Natural killer cell (primary cell): ENCODE data around the gene TMEM208. TPM values are rescaled to one million over a fixed set of nuclear protein-coding genes. Genes with fewer than 3 reads are reported as not detected.

Source experiments
- ATAC-seq, 3 donors: fragments of 150-1000 bp in 2 of 3; fragments of 200-7000 bp in 1 of 3; cut with Tn5 transposase; 1 replicate in 1 of 3; 2 replicates in 2 of 3; pipeline ENCODE4 v1.10.0; 2021; ENCODE audit warnings: mild to moderate bottlenecking in 2 of 3, moderate library complexity in 2 of 3
- DNase-seq, 2 donors: peaks; one replicate each; pipeline versions ENCODE4 v3.0.0 to v3.0.0-alpha.2; 2013 to 2021; ENCODE audit warnings: mixed read lengths in 1 of 2
- H3K27ac ChIP-seq: one replicate; pipeline ENCODE4 v1.5.1; 2013; ENCODE audit warnings: mild to moderate bottlenecking, low read length
- H3K27me3 ChIP-seq: one replicate; pipeline ENCODE4 v1.6.1; 2013; ENCODE audit warnings: low read length; ENCODE audit not compliant: control insufficient read depth, insufficient read depth
- H3K36me3 ChIP-seq: one replicate; pipeline ENCODE4 v1.6.1; 2013; ENCODE audit warnings: low read length; ENCODE audit not compliant: control insufficient read depth, insufficient read depth
- H3K4me1 ChIP-seq: one replicate; pipeline ENCODE4 v1.6.1; 2013; ENCODE audit warnings: low read length; ENCODE audit not compliant: control insufficient read depth, insufficient read depth
- H3K4me3 ChIP-seq: one replicate; pipeline ENCODE4 v1.5.1; 2013; ENCODE audit warnings: low read length
- H3K9me3 ChIP-seq: one replicate; pipeline ENCODE4 v1.6.1; 2013; ENCODE audit warnings: low read length; ENCODE audit not compliant: control insufficient read depth, insufficient read depth
- H3K27ac Mint-ChIP-seq, 2 donors: one replicate each; pipeline ENCODE4 v1.8.0; 2022; ENCODE audit warnings: mild to moderate bottlenecking in 2 of 2, mixed read lengths in 2 of 2, moderate library complexity in 1 of 2
- H3K27me3 Mint-ChIP-seq, 2 donors: one replicate each; pipeline ENCODE4 v1.8.0; 2022; ENCODE audit warnings: low read depth in 2 of 2, mixed read lengths in 2 of 2
- H3K36me3 Mint-ChIP-seq: one replicate; pipeline ENCODE4 v1.8.0; 2022; ENCODE audit warnings: mixed read lengths
- H3K4me1 Mint-ChIP-seq, 2 donors: one replicate each; pipeline ENCODE4 v1.8.0; 2022; ENCODE audit warnings: mixed read lengths in 2 of 2
- H3K4me3 Mint-ChIP-seq: one replicate; pipeline ENCODE4 v1.8.0; 2022; ENCODE audit warnings: mild to moderate bottlenecking, moderate library complexity, mixed read lengths
- H3K9me3 Mint-ChIP-seq, 2 donors: one replicate each; pipeline ENCODE4 v1.8.0; 2022; ENCODE audit warnings: mixed read lengths in 2 of 2
- WGBS: methylation state at CpG from one replicate; pipeline ENCODE4 v1.1.7; 2013; ENCODE audit warnings: missing lambda C conversion rate; ENCODE audit not compliant: insufficient coverage; 5-methylcytosine and 5-hydroxymethylcytosine counted together
- intact Hi-C: fragments of 100-400 bp; cut with micrococcal nuclease; formaldehyde crosslinking; loops from one replicate; pipeline ENCODE4 v1.14.2; 2022
- total RNA-seq, 4 donors: library from RNA; stranded (reverse); fragments of 120-200 nt in 1 of 4; gene quantifications; one replicate each; pipeline versions ENCODE4 v1.2.3 to v1.2.4, GENCODE V29; 2013 to 2022
- TF ChIP-seq, protein P1 (sequence below): fragments of 200-600 bp; IDR thresholded peaks from one replicate; pipeline ENCODE4 v1.8.0; 2022; ENCODE audit warnings: antibody characterized with exemption

Gene TMEM208
- total RNA-seq, 3 donors from 2014 or later (not counting 1 experiment from before 2014, with no cell fraction given): 34.5 to 39.2 (median 36.7) TPM

DNA sequence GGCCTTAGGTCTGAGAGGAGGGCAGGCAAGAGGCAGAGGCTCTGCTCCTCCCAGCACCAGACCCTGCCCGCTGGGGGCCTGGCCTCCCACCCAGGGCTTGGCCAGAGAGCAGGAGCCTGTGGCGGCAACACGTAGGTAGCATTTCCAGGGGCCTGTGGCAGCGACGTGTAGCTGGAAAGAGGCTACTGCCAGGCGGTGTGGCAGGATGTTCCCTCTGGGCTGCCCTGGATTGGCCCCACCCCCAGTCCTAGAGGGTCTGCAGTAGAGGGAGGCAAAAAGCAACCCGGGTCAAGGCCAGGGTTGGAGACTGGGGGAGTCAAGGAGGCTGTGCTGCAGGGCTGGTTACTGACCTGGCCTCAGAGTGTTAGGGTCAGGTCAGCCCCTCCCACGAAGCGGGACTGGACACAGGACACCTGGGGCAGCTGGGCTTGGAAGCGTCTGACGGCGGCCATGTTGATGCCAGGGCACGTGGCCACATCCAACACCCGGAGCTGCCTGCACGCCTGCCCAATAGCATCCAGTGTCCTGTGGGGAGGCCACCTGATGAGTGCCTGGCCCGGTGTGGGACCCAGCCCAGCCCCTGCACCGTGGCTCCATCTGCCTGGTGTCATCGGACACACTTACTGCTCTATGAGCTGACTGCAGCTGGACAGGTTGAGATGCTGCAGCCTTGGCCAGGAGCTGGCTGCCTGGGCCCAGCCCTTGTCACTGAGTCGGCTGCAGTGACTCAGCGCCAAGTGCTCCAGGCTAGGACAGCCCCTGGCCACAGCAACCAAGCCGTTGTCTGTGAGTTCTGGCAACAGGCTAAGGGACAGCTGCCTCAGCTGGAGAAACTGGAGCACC is 19.5 kb upstream of the TMEM208 start:
- Mint-ChIP-seq H3K36me3 (no peaks in the 10 kb centered on the region), H3K4me1 (peaks cover 4 to 15% of the 10 kb centered on the region in 2 donors), H3K27ac (no peak overlapping the region), H3K9me3 (no peaks in the 10 kb centered on the region), H3K27me3 (no peaks in the 10 kb centered on the region), H3K4me3 (no peak overlapping the region)
- H3K4me3 ChIP-seq: no peak overlapping the region
- H3K36me3 ChIP-seq: peaks cover 13% of the 10 kb centered on the region
- H3K27ac ChIP-seq: no peak overlapping the region
- DNase-seq (no peak), ATAC-seq (no peak)
- H3K27me3 ChIP-seq: no peaks in the 10 kb centered on the region
- no peaks in the 10 kb centered on the region for H3K4me1 ChIP-seq
- intact Hi-C loops: no loop called here
- TF ChIP-seq, protein P1, sequence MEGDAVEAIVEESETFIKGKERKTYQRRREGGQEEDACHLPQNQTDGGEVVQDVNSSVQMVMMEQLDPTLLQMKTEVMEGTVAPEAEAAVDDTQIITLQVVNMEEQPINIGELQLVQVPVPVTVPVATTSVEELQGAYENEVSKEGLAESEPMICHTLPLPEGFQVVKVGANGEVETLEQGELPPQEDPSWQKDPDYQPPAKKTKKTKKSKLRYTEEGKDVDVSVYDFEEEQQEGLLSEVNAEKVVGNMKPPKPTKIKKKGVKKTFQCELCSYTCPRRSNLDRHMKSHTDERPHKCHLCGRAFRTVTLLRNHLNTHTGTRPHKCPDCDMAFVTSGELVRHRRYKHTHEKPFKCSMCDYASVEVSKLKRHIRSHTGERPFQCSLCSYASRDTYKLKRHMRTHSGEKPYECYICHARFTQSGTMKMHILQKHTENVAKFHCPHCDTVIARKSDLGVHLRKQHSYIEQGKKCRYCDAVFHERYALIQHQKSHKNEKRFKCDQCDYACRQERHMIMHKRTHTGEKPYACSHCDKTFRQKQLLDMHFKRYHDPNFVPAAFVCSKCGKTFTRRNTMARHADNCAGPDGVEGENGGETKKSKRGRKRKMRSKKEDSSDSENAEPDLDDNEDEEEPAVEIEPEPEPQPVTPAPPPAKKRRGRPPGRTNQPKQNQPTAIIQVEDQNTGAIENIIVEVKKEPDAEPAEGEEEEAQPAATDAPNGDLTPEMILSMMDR: no peak
- 95% methylated on average over 21 of the region's 21 CpGs for WGBS
- H3K9me3 ChIP-seq: no peaks in the 10 kb centered on the region

DNA sequence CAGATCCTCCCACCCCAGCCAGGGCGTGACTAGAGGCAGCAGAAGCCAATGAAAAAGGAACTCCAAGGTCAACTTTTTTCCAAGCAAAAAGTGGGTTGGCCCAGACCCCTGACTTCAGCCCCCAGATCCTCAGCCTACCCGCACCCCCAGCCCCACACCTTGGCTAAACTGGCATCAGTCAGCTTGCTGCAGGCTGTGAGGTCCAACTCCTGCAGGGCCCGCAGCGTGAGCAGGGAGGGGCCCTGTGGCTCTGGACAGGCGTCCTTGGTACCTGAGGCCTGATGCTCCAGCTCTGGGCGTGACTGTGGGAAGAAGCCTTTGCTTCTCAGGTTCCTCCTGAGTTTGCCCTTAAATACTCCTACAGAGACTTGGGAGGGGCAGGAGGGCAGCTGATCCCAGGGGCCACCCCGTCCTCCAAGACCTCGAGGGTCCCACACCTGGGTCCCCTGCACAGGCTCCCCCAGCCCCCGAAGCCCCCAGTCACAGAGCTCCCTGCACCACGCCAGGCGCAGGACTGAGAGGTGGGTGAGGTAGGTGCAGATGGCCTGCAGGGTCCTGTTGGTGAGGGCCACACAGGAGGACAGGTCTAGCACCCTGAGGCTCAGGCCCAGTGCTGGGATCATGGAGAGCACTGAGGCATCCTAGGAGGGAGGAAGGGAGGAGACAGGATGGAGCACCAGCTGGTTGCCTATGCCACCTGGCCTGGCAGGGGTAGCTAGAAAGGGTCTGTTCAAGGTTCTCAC is 18.6 kb upstream of the TMEM208 start:
- no peak overlapping the region for H3K4me3 ChIP-seq
- H3K4me1 ChIP-seq: no peaks in the 10 kb centered on the region
- WGBS: 93% methylated on average over 11 of the region's 11 CpGs
- no peaks in the 10 kb centered on the region for H3K27me3 Mint-ChIP-seq
- no peaks in the 10 kb centered on the region for H3K9me3 Mint-ChIP-seq
- H3K4me3 Mint-ChIP-seq: no peak overlapping the region
- H3K27ac ChIP-seq: no peak overlapping the region
- H3K9me3 ChIP-seq: no peaks in the 10 kb centered on the region
- no peaks in the 10 kb centered on the region for H3K27me3 ChIP-seq
- no peak for ATAC-seq
- H3K36me3 ChIP-seq: peaks cover 5% of the 10 kb centered on the region
- H3K27ac Mint-ChIP-seq: no peak overlapping the region
- no peak for DNase-seq
- no peaks in the 10 kb centered on the region for H3K36me3 Mint-ChIP-seq
- TF ChIP-seq, protein P1: no peak
- intact Hi-C loops: no loop called here
- peaks cover 4 to 15% of the 10 kb centered on the region in 2 donors for H3K4me1 Mint-ChIP-seq

GRCh38 chr16:67209565-67209964 is 17.4 kb upstream of the TMEM208 start:
- WGBS: 95% methylated on average over 8 of the region's 8 CpGs
- no peak overlapping the region for H3K27ac Mint-ChIP-seq
- TF ChIP-seq, protein P1: no peak

More at GRCh38 chr16:67209565-67209964, 17.4 kb upstream of the TMEM208 start:
- ATAC-seq (no peak), DNase-seq (no peak)
- H3K9me3 ChIP-seq: no peaks in the 10 kb centered on the region
- H3K27me3 ChIP-seq: no peaks in the 10 kb centered on the region
- intact Hi-C loops: no loop called here
- H3K4me1 ChIP-seq: no peaks in the 10 kb centered on the region
- no peak overlapping the region for H3K4me3 ChIP-seq
- Mint-ChIP-seq H3K9me3 (no peaks in the 10 kb centered on the region), H3K27me3 (no peaks in the 10 kb centered on the region), H3K4me1 (peaks cover 4 to 15% of the 10 kb centered on the region in 2 donors), H3K4me3 (no peak overlapping the region), H3K36me3 (no peaks in the 10 kb centered on the region)
- no peak overlapping the region for H3K27ac ChIP-seq
- no peaks in the 10 kb centered on the region for H3K36me3 ChIP-seq
